NCI-H69 (cell line): ENCODE data around the gene ALG10B.
"Not testable (repeated sequence)": the region's sequence is repeated elsewhere in the genome, so short reads cannot be mapped to it uniquely, and the experiment has no call there.

Experiments used
- DNase-seq: peaks from one replicate; lab custom pipeline; 2025; lab: John Stamatoyannopoulos, UW

The ALG10B gene, protein sequence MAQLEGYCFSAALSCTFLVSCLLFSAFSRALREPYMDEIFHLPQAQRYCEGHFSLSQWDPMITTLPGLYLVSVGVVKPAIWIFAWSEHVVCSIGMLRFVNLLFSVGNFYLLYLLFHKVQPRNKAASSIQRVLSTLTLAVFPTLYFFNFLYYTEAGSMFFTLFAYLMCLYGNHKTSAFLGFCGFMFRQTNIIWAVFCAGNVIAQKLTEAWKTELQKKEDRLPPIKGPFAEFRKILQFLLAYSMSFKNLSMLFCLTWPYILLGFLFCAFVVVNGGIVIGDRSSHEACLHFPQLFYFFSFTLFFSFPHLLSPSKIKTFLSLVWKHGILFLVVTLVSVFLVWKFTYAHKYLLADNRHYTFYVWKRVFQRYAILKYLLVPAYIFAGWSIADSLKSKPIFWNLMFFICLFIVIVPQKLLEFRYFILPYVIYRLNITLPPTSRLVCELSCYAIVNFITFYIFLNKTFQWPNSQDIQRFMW

GRCh38 chr12:38316391-38317129 is at the start of gene ALG10B:
Gene ALG10B, plus strand, starts transcription at chr12:38316774. Its CDS starts 120 bp downstream, at chr12:38316894.
- DNase-seq = peak; percentile 54

- DNase-seq = no peak
Observed at GRCh38 chr12:38268612-38269011, 48.0 kb upstream of the ALG10B start.

DNA sequence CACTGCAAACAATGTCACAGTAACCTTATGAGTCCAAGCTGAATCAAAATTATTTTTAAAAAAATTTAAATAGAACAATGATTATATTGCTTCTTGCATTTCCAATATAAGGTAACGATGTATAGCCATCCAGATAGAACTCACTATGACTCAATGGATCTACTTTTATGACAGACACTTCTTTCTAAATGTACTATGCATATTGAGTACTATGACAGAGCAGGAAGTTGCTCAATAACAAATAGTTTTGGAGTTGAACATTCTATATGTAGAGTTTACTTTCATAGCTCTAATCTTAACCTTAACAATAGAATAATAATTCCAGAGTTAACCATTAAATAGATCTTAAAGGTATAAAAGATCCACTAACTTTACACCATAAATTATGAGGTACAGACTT is 46.7 kb upstream of the ALG10B start:
- DNase-seq = no peak

- no peak for DNase-seq
Observed at GRCh38 chr12:38279756-38280155, 36.8 kb upstream of the ALG10B start.

DNA sequence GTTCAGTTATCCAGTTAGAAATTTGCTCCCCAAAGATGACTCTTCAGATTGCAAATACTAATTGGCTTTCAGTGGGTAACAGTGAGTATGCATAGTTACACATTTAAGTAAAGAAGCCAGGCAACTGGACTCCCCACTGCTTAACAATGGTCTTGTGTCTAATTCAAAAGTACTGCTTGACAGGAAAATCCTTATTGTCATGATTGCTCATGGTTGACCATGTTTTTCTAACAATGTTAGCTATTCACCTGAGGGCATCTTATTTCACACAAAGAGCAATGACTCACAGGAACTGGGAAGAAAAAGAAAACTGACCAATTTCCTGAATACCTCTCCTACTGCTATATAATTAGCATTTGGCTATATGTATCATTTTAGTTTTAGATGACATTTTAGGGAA is 33.7 kb upstream of the ALG10B start:
- no peak for DNase-seq

- no peak for DNase-seq
Observed at GRCh38 chr12:38289396-38289795, 27.2 kb upstream of the ALG10B start.

DNA sequence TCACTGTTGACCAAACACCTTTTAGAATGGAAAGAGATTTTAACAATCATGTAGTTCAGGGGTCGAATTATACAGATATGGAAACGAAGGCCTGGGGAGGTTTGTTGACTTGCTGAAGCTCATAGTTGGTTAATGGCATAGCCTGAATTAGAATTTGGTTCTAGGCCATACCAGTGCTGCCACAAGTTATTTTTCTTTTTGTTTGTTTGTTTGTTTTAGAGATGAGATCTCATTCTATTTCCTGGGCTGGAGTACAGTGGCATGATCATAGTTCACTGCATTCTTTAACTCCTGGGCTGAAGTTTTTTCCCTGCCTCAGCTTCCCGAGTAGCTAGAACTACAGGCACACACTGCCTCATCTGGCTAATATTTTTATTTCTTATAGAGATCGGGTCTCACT is 25.4 kb upstream of the ALG10B start:
- DNase-seq = no peak

GRCh38 chr12:38302972-38303371 is 13.6 kb upstream of the ALG10B start:
- DNase-seq = not testable (repeated sequence)

DNA sequence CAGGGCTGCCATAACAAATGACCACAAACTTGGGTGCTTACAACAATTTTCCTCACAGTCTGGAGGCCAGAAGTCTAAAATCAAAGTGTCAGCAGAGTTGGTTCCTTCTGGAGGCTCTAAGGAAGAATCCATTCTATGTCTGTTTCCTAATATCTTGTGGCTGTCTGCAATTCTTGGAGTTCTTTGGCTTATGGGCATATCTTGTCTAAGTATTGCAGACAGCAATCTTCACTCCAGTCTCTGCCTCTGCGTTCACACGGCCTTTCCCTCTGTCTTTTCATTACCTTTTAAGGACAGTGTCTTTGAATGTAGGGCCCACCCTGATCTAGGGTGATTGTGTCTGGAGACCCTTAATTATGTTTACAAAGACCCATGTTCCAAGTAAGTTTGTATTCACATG is 5.4 kb downstream of the ALG10B start:
- DNase-seq = not testable (repeated sequence)

GRCh38 chr12:38324912-38325311 is 8.3 kb downstream of the ALG10B start:
- DNase-seq = no peak

- no peak for DNase-seq
Observed at GRCh38 chr12:38327356-38327755, 10.8 kb downstream of the ALG10B start.

DNA sequence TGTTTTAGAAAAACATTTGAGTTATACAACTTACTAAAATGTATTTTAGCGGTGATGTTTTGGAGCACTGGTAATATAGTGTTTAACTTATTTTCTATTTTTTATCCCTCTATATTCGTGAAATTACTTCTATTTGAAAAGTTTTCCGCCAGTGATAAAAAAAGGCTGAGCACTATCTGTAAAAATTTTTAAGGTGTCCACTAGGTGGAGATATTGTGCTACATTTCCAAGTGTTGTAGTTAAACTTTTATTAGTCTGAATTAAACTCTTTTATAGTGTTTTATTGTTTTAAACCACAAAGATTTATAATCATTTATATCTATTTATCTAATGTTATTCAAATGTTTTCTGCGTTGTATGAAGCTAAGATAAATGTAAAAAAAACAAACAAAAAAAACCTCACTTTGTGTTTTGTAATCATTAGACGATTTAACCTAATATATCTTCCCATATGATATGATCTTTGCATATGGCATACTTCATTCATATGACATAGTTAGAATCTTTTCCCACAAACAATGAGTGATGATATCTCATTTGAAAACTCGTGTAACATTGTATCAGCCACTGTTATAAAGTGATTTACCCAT is 11.8 kb downstream of the ALG10B start:
- peak; percentile 0 for DNase-seq

DNA sequence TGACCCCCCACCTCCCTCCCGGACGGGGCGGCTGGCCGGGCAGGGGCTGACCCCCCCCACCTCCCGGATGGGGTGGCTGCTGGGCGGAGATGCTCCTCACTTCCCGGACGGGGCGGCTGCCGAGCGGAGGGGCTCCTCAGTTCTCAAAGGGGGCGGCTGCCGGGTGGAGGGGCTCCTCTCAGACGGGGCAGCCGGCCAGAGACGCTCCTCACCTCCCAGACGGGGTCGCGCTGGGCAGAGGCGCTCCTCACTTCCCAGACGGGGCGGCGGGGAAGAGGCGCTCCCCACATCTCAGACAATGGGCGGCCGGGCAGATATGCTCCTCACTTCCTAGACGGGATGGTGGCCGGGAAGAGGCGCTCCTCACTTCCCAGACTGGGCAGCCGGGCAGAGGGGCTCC is 13.8 kb downstream of the ALG10B start:
- DNase-seq = not testable (repeated sequence)

- no peak for DNase-seq
Observed at GRCh38 chr12:38332814-38333213, 16.2 kb downstream of the ALG10B start.

DNA sequence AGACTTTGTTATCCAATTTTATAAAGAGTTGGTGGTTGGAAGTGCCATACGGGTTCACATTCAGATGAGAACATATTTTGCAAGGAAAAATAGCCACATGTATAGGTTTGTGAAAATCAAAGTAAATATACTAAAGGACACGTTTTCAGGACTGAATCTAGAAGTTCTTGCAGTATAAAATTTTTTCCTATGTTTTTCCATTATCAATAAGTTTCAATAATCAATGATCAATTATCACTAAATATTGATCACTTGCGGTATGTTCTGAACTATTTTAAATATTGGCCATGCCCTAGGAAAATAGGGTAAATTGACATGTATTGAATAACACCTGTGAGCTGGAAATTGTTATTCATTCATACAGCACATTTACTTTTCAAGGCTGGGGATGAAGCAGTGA is 25.9 kb downstream of the ALG10B start:
- DNase-seq = no peak

DNA sequence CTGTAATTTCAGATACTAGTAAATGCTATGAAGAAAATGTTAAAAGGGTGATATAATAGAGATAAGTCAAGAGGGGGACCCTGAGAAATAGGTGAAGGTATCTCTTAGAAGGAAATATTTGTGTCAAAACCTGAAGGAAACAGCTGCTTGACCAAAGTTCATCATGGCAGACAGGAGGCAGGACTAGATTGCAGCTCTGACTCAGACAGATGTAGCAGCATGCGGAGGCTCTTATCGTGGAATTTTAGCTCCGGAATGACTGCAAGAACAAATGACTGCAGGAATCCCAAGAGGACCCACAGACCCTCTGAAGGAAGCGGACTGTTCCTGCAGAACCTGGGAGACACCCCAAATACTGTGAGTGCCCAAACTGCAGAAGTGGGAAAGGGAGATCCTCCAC is 26.7 kb downstream of the ALG10B start:
- DNase-seq = not testable (repeated sequence)

DNA sequence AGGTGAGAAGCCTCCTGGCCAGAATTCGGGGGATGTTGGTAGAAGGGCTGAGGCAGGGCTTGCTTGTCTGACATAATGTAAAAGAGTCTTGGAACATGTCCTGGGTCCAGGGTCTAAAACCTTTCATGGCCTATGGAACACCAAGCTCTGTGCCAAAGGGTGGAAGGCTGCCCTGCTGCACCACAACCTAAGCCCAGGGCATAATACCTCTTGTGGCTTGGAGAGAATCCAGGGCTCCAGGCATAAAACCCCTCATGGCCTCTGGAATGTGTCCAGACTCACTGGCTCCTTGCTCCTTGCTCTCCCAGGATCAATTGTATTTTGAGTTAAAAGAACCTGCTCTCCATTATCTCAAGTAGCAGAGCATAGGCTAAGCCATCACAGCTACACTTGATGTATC is 27.3 kb downstream of the ALG10B start:
- DNase-seq = not testable (repeated sequence)

- no peak for DNase-seq
Observed at GRCh38 chr12:38350342-38351174, 34.0 kb downstream of the ALG10B start.

DNA sequence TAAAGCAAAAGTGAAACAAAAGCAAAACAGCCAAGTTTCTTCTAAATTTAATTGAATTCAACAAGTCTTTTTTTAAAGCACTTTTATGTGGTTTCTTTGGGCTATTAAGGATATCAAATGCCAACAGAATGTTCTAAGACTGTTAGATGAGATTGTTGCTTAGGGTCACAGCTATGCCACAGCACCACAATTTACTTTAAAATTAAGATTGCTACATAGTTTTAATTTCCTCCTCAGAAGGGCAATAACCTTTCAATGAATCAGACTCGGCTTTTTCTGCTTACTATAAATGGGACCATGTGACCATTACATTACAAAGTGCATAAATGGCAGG is 34.6 kb downstream of the ALG10B start:
- not testable (repeated sequence) for DNase-seq

- no peak for DNase-seq
Observed at GRCh38 chr12:38367506-38367905, 50.9 kb downstream of the ALG10B start.

DNA sequence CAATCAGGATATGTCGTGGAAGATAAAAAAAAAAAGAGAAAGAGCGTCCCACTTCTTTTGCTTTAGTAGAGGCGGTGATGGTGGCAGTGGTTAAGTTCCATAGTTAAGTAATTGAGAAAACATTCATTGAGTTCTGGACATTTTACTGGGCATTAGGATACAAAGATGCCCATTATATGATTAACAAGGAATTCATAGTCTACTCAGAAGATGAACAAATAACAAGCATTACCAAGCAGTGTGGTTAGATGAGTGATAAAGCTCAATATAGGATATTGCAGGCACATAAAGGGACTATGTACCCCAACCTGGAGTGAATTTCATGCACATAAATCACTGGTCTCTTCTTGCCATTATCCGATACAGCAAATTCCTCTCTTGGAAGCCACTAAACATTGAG is 53.7 kb downstream of the ALG10B start:
- DNase-seq = no peak

DNA sequence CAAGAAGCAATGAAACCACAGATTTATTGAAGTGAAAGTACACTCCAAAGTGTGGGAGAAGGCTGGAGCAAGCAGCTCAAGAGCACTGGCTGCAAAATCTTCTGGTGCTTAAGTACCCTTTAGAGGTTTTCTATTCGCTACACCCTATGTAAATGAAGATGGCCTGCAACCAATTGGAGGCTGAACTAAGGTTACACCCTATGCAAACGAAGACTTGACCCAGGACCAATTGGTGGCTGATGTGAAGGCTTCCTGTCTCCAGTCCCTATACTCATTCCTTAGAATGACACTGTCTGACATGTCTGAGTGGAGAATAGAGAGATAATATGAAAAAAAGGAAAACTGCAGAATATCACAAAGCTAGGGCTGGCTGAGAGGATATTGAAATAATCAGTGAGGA is 57.2 kb downstream of the ALG10B start:
- DNase-seq = no peak
